ENCODE data around the gene SERTAD4.

SERTAD4 gene

DNA sequence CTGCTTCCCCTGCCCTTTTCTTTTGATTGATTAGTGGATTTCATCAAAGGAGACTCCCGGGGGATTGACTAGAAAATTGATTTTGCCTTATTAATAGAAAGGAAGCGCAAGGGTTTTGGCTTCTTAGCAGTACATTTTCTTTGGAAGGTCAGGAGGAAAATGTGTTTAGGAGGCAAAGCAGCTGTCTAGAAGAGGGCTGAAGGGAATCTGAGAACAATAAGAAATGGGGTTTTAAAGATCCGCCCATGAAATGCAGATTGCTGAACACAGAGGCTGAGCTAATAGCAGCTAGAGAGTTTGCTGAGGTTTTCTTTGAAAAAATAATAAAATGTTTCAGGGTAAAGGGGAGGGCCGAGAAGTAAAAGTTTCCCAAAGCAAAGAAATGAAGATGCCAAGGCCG lies 4.9 kb downstream of the SERTAD4 start:
- DNase-seq (ENCODE audit: low read depth), result no peak
- H3K4me3 ChIP-seq (ENCODE audit: low read depth, low read length), result no peak overlapping the region
- TF ChIP-seq, protein P1, sequence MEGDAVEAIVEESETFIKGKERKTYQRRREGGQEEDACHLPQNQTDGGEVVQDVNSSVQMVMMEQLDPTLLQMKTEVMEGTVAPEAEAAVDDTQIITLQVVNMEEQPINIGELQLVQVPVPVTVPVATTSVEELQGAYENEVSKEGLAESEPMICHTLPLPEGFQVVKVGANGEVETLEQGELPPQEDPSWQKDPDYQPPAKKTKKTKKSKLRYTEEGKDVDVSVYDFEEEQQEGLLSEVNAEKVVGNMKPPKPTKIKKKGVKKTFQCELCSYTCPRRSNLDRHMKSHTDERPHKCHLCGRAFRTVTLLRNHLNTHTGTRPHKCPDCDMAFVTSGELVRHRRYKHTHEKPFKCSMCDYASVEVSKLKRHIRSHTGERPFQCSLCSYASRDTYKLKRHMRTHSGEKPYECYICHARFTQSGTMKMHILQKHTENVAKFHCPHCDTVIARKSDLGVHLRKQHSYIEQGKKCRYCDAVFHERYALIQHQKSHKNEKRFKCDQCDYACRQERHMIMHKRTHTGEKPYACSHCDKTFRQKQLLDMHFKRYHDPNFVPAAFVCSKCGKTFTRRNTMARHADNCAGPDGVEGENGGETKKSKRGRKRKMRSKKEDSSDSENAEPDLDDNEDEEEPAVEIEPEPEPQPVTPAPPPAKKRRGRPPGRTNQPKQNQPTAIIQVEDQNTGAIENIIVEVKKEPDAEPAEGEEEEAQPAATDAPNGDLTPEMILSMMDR (IDR thresholded peaks at IDR 0.05; ENCODE audit: insufficient read depth, low read depth, low read length, missing control alignments), result no peak

DNA sequence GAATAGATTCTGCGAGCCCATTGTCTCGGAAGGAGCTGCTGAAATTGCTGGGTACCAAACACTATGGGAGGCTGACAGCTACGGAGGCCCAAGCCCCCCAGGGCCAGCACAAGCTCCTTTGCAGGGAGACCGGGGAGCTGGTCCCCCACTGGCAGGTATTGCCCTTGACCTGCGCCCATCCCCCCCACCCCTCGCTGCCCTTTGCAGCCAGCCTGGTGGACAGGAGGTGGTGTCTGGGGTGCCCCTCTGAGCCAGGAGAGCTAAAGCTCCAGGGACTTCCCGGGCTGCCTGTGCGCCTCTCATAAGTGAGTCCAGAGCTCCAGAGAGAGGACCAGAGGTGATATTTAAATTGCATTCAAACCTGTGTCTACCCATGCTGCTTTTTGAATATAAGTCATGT lies 5.4 kb downstream of the SERTAD4 start:
- no peak for DNase-seq (ENCODE audit: low read depth)
- TF ChIP-seq, protein P1 (IDR thresholded peaks at IDR 0.05; ENCODE audit: insufficient read depth, low read depth, low read length, missing control alignments), result no peak

GRCh38 chr1:210239349-210240111 lies 6.9 kb downstream of the SERTAD4 start:
- DNase-seq (ENCODE audit: low read depth), result no peak
- H3K4me3 ChIP-seq (ENCODE audit: low read depth, low read length), result no peak overlapping the region
- TF ChIP-seq, protein P1 (IDR thresholded peaks at IDR 0.05; ENCODE audit: insufficient read depth, low read depth, low read length, missing control alignments), result peak; percentile 10

More for the DNA sequence above, 5.4 kb downstream of the SERTAD4 start:
- no peak overlapping the region for H3K4me3 ChIP-seq (ENCODE audit: low read depth, low read length)

DNA sequence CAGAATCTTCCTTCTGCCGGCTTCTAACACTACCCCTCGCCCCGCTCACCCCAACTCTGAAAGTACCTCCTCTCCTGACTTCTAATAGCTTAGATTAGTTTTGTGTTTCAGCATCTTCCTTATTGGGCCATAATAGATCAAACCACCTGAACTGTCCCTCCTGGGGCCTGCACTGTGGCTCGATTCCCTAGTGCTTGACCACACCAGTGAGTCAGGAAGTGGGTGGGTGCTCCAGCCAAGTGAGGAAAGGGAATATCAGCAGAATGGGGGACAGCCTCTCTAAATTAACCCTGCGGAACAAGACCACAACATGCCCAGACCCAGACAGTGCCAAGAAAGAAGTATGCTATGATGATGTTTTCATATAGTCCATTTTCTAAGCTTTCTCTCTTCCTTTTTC lies 8.5 kb downstream of the SERTAD4 start:
- DNase-seq (ENCODE audit: low read depth), result no peak
- TF ChIP-seq, protein P1 (IDR thresholded peaks at IDR 0.05; ENCODE audit: insufficient read depth, low read depth, low read length, missing control alignments), result no peak
- no peak overlapping the region for H3K4me3 ChIP-seq (ENCODE audit: low read depth, low read length)

GRCh38 chr1:210244746-210245367 lies 12.3 kb downstream of the SERTAD4 start:
- TF ChIP-seq, protein P1 (IDR thresholded peaks at IDR 0.05; ENCODE audit: insufficient read depth, low read depth, low read length, missing control alignments), result no peak
- H3K4me3 ChIP-seq (ENCODE audit: low read depth, low read length), result no peak overlapping the region
- no peak for DNase-seq (ENCODE audit: low read depth)

GRCh38 chr1:210246447-210246846 lies 13.9 kb downstream of the SERTAD4 start:
- H3K4me3 ChIP-seq (ENCODE audit: low read depth, low read length), result no peak overlapping the region
- DNase-seq (ENCODE audit: low read depth), result peak; percentile 50
- TF ChIP-seq, protein P1 (IDR thresholded peaks at IDR 0.05; ENCODE audit: insufficient read depth, low read depth, low read length, missing control alignments), result no peak

Measured in GM12865 (cell line).